ENCODE results near the gene ASTN2.

ASTN2 gene

GRCh38 chr9:116596646-116597045 lies 818.2 kb downstream of the ASTN2 start:
- no peak overlapping the region for H3K4me3 ChIP-seq (ENCODE audit: low read length)
- H3K4me1 ChIP-seq (ENCODE audit: control insufficient read depth, low read length) = no peaks in the 10 kb centered on the region
- TF ChIP-seq EZH2phosphoT487 (IDR thresholded peaks at IDR 0.05; ENCODE audit: borderline replicate concordance, low read length) (no peak), CTCF (IDR thresholded peaks at IDR 0.05; ENCODE audit: low read depth, low read length, poor library complexity, severe bottlenecking) (no peak)
- H3K4me2 ChIP-seq (ENCODE audit: low read length) = no peak overlapping the region
- H3K27me3 ChIP-seq (ENCODE audit: control insufficient read depth, low read length) = no peaks in the 10 kb centered on the region
- no peaks in the 10 kb centered on the region for H3K36me3 ChIP-seq (ENCODE audit: control insufficient read depth, low read length)
- no peaks in the 10 kb centered on the region for H4K20me1 ChIP-seq (ENCODE audit: control insufficient read depth, insufficient read depth, low read depth, low read length)
- H3K79me2 ChIP-seq (ENCODE audit: control insufficient read depth, low read length) = no peaks in the 10 kb centered on the region
- H3K9me3 ChIP-seq (ENCODE audit: control insufficient read depth, insufficient read depth, low read length) = no peaks in the 10 kb centered on the region
- H3K27ac ChIP-seq (ENCODE audit: low read depth, low read length) = no peak overlapping the region
- H3F3A ChIP-seq (ENCODE audit: control insufficient read depth, insufficient read depth) = no peaks in the 10 kb centered on the region
- H3K9me2 ChIP-seq (replicated peaks; ENCODE audit: control insufficient read depth, low read length) = no peaks in the 10 kb centered on the region

- Histone ChIP-seq H3K36me3 (ENCODE audit: control insufficient read depth, low read length) (no peaks in the 10 kb centered on the region), H3K27me3 (ENCODE audit: control insufficient read depth, low read length) (no peaks in the 10 kb centered on the region), H3F3A (ENCODE audit: control insufficient read depth, insufficient read depth) (no peaks in the 10 kb centered on the region), H3K4me2 (ENCODE audit: low read length) (no peak overlapping the region), H3K9me2 (replicated peaks; ENCODE audit: control insufficient read depth, low read length) (no peaks in the 10 kb centered on the region), H3K9me3 (ENCODE audit: control insufficient read depth, insufficient read depth, low read length) (peaks cover 3% of the 10 kb centered on the region; the same call in 1 of the 2 replicates), H3K4me3 (ENCODE audit: low read length) (no peak overlapping the region), H3K79me2 (ENCODE audit: control insufficient read depth, low read length) (no peaks in the 10 kb centered on the region), H3K4me1 (ENCODE audit: control insufficient read depth, low read length) (no peaks in the 10 kb centered on the region), H3K27ac (ENCODE audit: low read depth, low read length) (no peak overlapping the region), H4K20me1 (ENCODE audit: control insufficient read depth, insufficient read depth, low read depth, low read length) (no peaks in the 10 kb centered on the region)
- TF ChIP-seq EZH2phosphoT487 (IDR thresholded peaks at IDR 0.05; ENCODE audit: borderline replicate concordance, low read length) (no peak), CTCF (IDR thresholded peaks at IDR 0.05; ENCODE audit: low read depth, low read length, poor library complexity, severe bottlenecking) (no peak)
These were observed 820.3 kb downstream of the ASTN2 start for GRCh38 chr9:116594547-116594946.

GRCh38 chr9:116592970-116593369 lies 821.9 kb downstream of the ASTN2 start:
- Histone ChIP-seq H3K79me2 (ENCODE audit: control insufficient read depth, low read length) (no peaks in the 10 kb centered on the region), H3K9me2 (replicated peaks; ENCODE audit: control insufficient read depth, low read length) (no peaks in the 10 kb centered on the region), H3K4me3 (ENCODE audit: low read length) (no peak overlapping the region), H3K27ac (ENCODE audit: low read depth, low read length) (no peak overlapping the region), H4K20me1 (ENCODE audit: control insufficient read depth, insufficient read depth, low read depth, low read length) (no peaks in the 10 kb centered on the region), H3F3A (ENCODE audit: control insufficient read depth, insufficient read depth) (no peaks in the 10 kb centered on the region), H3K9me3 (ENCODE audit: control insufficient read depth, insufficient read depth, low read length) (peaks cover 16% of the 10 kb centered on the region), H3K27me3 (ENCODE audit: control insufficient read depth, low read length) (no peaks in the 10 kb centered on the region), H3K36me3 (ENCODE audit: control insufficient read depth, low read length) (peaks cover 4% of the 10 kb centered on the region; the same call in 1 of the 2 replicates), H3K4me2 (ENCODE audit: low read length) (no peak overlapping the region), H3K4me1 (ENCODE audit: control insufficient read depth, low read length) (no peaks in the 10 kb centered on the region)
- TF ChIP-seq EZH2phosphoT487 (IDR thresholded peaks at IDR 0.05; ENCODE audit: borderline replicate concordance, low read length) = no peak
- no peak for TF ChIP-seq CTCF (IDR thresholded peaks at IDR 0.05; ENCODE audit: low read depth, low read length, poor library complexity, severe bottlenecking)

All from DOHH2 (cell line).